HEK293 (cell line): ENCODE data around the gene DOCK4.

Source experiments
- CTCF ChIA-PET: fragments of 350-600 bp; formaldehyde crosslinking; extraction: SDS; loops from one replicate; lab custom pipeline; 2021; ENCODE audit warnings: antibody characterized with exemption; lab: Yijun Ruan, JAX
- POLR2A ChIA-PET: fragments of 300-600 bp; formaldehyde crosslinking; extraction: SDS; loops from one replicate; lab custom pipeline; 2020; ENCODE audit warnings: antibody characterized with exemption, inconsistent platforms; lab: Yijun Ruan, JAX
- H3K27ac ChIP-seq: fragments of 200-500 bp; sonication (Bioruptor generic); 2 replicates; pipeline ENCODE4 v1.5.1; 2014; ENCODE audit warnings: low read depth, low read length, control low read depth, inconsistent platforms; ENCODE audit errors: extremely low read depth
- H3K36me3 ChIP-seq, 2 experiments: fragments of 200-500 bp in 1 of 2; sonication (Bioruptor generic) in 1 of 2; 1 replicate in 1 of 2; 2 replicates in 1 of 2; pipeline ENCODE4 v1.5.1; 2014 to 2017; ENCODE audit warnings: inconsistent platforms in 2 of 2, low read length in 2 of 2; ENCODE audit not compliant: control insufficient read depth in 2 of 2, insufficient read depth in 1 of 2
- H3K4me1 ChIP-seq: fragments of 200-500 bp; sonication (Bioruptor generic); 2 replicates; pipeline ENCODE4 v1.5.1; 2014; ENCODE audit warnings: mild to moderate bottlenecking, low read length, inconsistent platforms; ENCODE audit not compliant: control insufficient read depth, insufficient read depth
- H3K4me3 ChIP-seq: 2 replicates; pipeline ENCODE4 v1.5.1; 2011; ENCODE audit warnings: low read depth, mild to moderate bottlenecking, control low read depth, low read length, moderate library complexity
- H3K9me3 ChIP-seq: fragments of 200-500 bp; sonication (Bioruptor generic); 2 replicates; pipeline ENCODE4 v1.5.1; 2014; ENCODE audit warnings: low read depth, low read length, inconsistent platforms; ENCODE audit not compliant: control insufficient read depth, insufficient read depth
- GLI2 ChIP-seq: fragments of 450-650 bp; formaldehyde crosslinking; IDR thresholded peaks from 2 replicates; pipeline ENCODE4; 2017; ENCODE audit warnings: missing biosample characterization, missing genetic modification characterization, low read depth, borderline replicate concordance
- HOXD13 ChIP-seq: sonication (generic); formaldehyde crosslinking; IDR thresholded peaks from 2 replicates; pipeline ENCODE4 v1.8.0; 2022; ENCODE audit warnings: missing genetic modification reagents, borderline replicate concordance
- KLF16 ChIP-seq: fragments of 450-650 bp; formaldehyde crosslinking; IDR thresholded peaks from 2 replicates; pipeline ENCODE4 v1.5.1; 2017; ENCODE audit warnings: missing biosample characterization, missing genetic modification characterization
- MEIS1 ChIP-seq: sonication (generic); formaldehyde crosslinking; IDR thresholded peaks from 2 replicates; pipeline ENCODE4 v1.8.1; 2022; ENCODE audit warnings: missing genetic modification reagents, mild to moderate bottlenecking, borderline replicate concordance
- OSR2 ChIP-seq: fragments of 450-650 bp; formaldehyde crosslinking; IDR thresholded peaks from 2 replicates; pipeline ENCODE4 v1.5.1; 2016; ENCODE audit warnings: missing biosample characterization, missing genetic modification characterization
- PRDM1 ChIP-seq: fragments of 450-650 bp; formaldehyde crosslinking; IDR thresholded peaks from 2 replicates; pipeline ENCODE4; 2016; ENCODE audit warnings: missing biosample characterization, missing genetic modification characterization
- RBAK ChIP-seq: fragments of 450-650 bp; formaldehyde crosslinking; IDR thresholded peaks from 2 replicates; pipeline ENCODE4 v1.5.1; 2016; ENCODE audit warnings: missing biosample characterization, missing genetic modification characterization
- ZBTB1 ChIP-seq: fragments of 450-650 bp; formaldehyde crosslinking; IDR thresholded peaks from 2 replicates; pipeline ENCODE4 v1.5.1; 2016; ENCODE audit warnings: missing biosample characterization, missing genetic modification characterization
- ZBTB17 ChIP-seq: fragments of 450-650 bp; formaldehyde crosslinking; IDR thresholded peaks from 2 replicates; pipeline ENCODE4 v1.5.1; 2016; ENCODE audit warnings: missing biosample characterization, missing genetic modification characterization
- ZBTB21 ChIP-seq: fragments of 450-650 bp; formaldehyde crosslinking; IDR thresholded peaks from 2 replicates; pipeline ENCODE4 v1.5.1; 2017; ENCODE audit warnings: missing biosample characterization, missing genetic modification characterization
- ZFP3 ChIP-seq: fragments of 450-650 bp; formaldehyde crosslinking; IDR thresholded peaks from 2 replicates; pipeline ENCODE4 v1.5.1; 2016; ENCODE audit warnings: low read depth, missing biosample characterization, missing genetic modification characterization
- ZNF266 ChIP-seq: fragments of 450-650 bp; formaldehyde crosslinking; IDR thresholded peaks from 2 replicates; pipeline ENCODE4 v1.5.1; 2016; ENCODE audit warnings: missing biosample characterization, missing genetic modification characterization, low read depth
- ZNF302 ChIP-seq: fragments of 450-650 bp; formaldehyde crosslinking; IDR thresholded peaks from 2 replicates; pipeline ENCODE4 v1.5.1; 2016; ENCODE audit warnings: missing biosample characterization, missing genetic modification characterization, low read depth
- ZNF341 ChIP-seq: fragments of 450-650 bp; formaldehyde crosslinking; IDR thresholded peaks from 2 replicates; pipeline ENCODE4; 2016; ENCODE audit warnings: low read depth, missing biosample characterization, missing genetic modification characterization
- ZNF514 ChIP-seq: fragments of 450-650 bp; formaldehyde crosslinking; IDR thresholded peaks from 2 replicates; pipeline ENCODE4 v1.5.1; 2016; ENCODE audit warnings: missing biosample characterization, missing genetic modification characterization
- ZNF549 ChIP-seq: fragments of 450-650 bp; IDR thresholded peaks from 2 replicates; pipeline ENCODE4 v1.5.1; 2018; ENCODE audit warnings: missing biosample characterization, missing genetic modification characterization, mild to moderate bottlenecking, inconsistent platforms, moderate library complexity
- ZNF623 ChIP-seq: fragments of 450-650 bp; formaldehyde crosslinking; IDR thresholded peaks from 2 replicates; pipeline ENCODE4 v1.5.1; 2016; ENCODE audit warnings: missing biosample characterization, missing genetic modification characterization
- ZNF624 ChIP-seq: fragments of 450-650 bp; formaldehyde crosslinking; IDR thresholded peaks from 2 replicates; pipeline ENCODE4 v1.5.1; 2017; ENCODE audit warnings: missing biosample characterization, missing genetic modification characterization
- ZNF629 ChIP-seq: fragments of 450-650 bp; formaldehyde crosslinking; IDR thresholded peaks from 2 replicates; pipeline ENCODE4 v1.5.1; 2017; ENCODE audit warnings: missing biosample characterization, missing genetic modification characterization
- ZNF654 ChIP-seq: fragments of 450-650 bp; formaldehyde crosslinking; IDR thresholded peaks from 2 replicates; pipeline ENCODE4 v1.5.1; 2016; ENCODE audit warnings: low read depth, missing biosample characterization, missing genetic modification characterization
- ZXDB ChIP-seq: fragments of 450-650 bp; formaldehyde crosslinking; IDR thresholded peaks from 2 replicates; pipeline ENCODE4 v1.5.1; 2016; ENCODE audit warnings: missing biosample characterization, missing genetic modification characterization
- TF ChIP-seq, protein P1 (sequence below): fragments of 450-650 bp; formaldehyde crosslinking; IDR thresholded peaks from 2 replicates; pipeline ENCODE4 v1.5.1; 2016; ENCODE audit warnings: missing biosample characterization, missing genetic modification characterization, borderline replicate concordance
- TF ChIP-seq, protein P2 (sequence below): fragments of 450-650 bp; formaldehyde crosslinking; IDR thresholded peaks from 2 replicates; pipeline ENCODE4 v1.5.1; 2016; ENCODE audit warnings: missing biosample characterization, missing genetic modification characterization
- TF ChIP-seq, protein P3 (sequence below): fragments of 450-650 bp; formaldehyde crosslinking; IDR thresholded peaks from 2 replicates; pipeline ENCODE4 v1.5.1; 2017; ENCODE audit warnings: missing biosample characterization, missing genetic modification characterization
- TF ChIP-seq, protein P4 (sequence below): fragments of 450-650 bp; formaldehyde crosslinking; IDR thresholded peaks from 2 replicates; pipeline ENCODE4 v1.5.1; 2017; ENCODE audit warnings: missing biosample characterization, mild to moderate bottlenecking, missing genetic modification characterization, moderate library complexity
- TF ChIP-seq, protein P5 (sequence below): fragments of 450-650 bp; formaldehyde crosslinking; IDR thresholded peaks from 2 replicates; pipeline ENCODE4 v1.5.1; 2017; ENCODE audit warnings: missing biosample characterization, missing genetic modification characterization

DOCK4 gene

DNA sequence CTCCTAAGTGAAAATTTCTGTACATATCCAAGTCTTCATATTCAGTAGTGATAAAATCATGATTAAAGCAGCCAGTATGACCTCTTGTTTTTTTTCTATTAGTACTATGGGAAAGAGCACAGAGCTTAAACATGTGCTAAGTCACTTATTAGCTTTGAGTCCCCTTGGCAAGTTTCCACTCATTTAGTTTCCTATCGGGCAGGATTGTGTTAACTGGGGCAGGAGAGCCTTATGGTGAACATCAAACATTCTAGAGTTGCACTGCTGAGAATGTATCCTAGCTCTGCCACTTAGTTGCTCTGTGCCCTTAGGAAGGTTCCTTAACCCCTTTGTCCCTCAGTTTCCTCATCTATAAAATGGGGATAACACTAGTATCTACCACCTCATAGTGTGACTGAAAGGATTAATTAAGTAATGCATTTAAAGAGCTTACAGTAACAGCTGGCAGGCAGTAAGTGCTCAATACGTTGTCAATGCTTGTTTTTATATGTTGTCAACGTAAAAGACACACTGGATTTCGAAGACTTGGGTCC lies 117.6 kb downstream of the DOCK4 start:
- ChIA-PET CTCF (no interaction called here), POLR2A (no interaction called here)
- Histone ChIP-seq H3K4me3 (no peak overlapping the region), H3K27ac (no peak overlapping the region), H3K4me1 (peaks cover 22% of the 10 kb centered on the region), H3K36me3 (no peaks in the 10 kb centered on the region), H3K9me3 (no peaks in the 10 kb centered on the region)
- TF ChIP-seq, protein P1, sequence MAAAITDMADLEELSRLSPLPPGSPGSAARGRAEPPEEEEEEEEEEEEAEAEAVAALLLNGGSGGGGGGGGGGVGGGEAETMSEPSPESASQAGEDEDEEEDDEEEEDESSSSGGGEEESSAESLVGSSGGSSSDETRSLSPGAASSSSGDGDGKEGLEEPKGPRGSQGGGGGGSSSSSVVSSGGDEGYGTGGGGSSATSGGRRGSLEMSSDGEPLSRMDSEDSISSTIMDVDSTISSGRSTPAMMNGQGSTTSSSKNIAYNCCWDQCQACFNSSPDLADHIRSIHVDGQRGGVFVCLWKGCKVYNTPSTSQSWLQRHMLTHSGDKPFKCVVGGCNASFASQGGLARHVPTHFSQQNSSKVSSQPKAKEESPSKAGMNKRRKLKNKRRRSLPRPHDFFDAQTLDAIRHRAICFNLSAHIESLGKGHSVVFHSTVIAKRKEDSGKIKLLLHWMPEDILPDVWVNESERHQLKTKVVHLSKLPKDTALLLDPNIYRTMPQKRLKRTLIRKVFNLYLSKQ: no peak
- TF ChIP-seq ZNF624 (tag by site-specific recombination) (no peak), ZXDB (tag by site-specific recombination) (no peak), ZBTB21 (tag by site-specific recombination) (no peak)
- TF ChIP-seq, protein P2, sequence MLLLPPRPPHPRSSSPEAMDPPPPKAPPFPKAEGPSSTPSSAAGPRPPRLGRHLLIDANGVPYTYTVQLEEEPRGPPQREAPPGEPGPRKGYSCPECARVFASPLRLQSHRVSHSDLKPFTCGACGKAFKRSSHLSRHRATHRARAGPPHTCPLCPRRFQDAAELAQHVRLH: 0 out of 2 replicates have a peak, but pooled peaks have one; percentile 15

DNA sequence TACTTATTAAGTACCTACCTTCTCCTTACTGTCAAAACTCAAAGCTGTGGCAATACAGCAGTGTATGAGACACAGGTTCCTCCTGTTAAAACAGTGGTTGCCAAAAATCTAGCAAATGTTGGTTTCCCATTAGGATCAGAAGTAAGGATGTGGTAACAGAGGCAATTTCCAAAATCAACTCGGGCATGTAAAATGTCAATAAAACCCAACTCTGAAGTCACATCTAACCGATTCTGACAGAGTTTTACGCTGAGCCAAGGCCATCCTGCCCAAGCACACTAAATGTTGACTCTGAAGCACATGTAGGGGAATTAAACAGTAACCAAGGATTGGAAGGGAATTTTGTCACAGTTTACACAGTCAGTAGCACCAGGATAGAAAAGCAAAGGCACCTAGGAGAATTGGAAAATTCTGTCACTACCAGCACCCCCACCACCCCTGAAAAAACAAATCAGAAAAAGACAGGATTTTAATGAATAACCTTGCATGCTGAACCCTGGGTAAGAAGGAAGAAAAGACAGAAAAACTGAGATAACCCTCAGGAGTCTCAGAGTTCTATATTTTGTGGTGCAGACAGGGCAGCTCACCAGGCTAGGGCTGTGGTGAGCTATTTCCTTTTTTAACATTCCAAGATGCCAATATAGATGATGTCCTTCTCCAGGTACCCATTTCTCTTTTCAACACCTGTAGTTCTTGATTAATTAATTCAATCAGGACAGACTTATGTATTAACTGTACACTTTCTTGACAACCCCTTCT lies 119.5 kb downstream of the DOCK4 start:
- Histone ChIP-seq H3K9me3 (no peaks in the 10 kb centered on the region), H3K27ac (no peak overlapping the region), H3K4me3 (no peak overlapping the region), H3K4me1 (peaks cover 22% of the 10 kb centered on the region), H3K36me3 (no peaks in the 10 kb centered on the region)
- TF ChIP-seq, protein P3, sequence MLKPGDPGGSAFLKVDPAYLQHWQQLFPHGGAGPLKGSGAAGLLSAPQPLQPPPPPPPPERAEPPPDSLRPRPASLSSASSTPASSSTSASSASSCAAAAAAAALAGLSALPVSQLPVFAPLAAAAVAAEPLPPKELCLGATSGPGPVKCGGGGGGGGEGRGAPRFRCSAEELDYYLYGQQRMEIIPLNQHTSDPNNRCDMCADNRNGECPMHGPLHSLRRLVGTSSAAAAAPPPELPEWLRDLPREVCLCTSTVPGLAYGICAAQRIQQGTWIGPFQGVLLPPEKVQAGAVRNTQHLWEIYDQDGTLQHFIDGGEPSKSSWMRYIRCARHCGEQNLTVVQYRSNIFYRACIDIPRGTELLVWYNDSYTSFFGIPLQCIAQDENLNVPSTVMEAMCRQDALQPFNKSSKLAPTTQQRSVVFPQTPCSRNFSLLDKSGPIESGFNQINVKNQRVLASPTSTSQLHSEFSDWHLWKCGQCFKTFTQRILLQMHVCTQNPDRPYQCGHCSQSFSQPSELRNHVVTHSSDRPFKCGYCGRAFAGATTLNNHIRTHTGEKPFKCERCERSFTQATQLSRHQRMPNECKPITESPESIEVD: peak; percentile 94
- TF ChIP-seq, protein P4, sequence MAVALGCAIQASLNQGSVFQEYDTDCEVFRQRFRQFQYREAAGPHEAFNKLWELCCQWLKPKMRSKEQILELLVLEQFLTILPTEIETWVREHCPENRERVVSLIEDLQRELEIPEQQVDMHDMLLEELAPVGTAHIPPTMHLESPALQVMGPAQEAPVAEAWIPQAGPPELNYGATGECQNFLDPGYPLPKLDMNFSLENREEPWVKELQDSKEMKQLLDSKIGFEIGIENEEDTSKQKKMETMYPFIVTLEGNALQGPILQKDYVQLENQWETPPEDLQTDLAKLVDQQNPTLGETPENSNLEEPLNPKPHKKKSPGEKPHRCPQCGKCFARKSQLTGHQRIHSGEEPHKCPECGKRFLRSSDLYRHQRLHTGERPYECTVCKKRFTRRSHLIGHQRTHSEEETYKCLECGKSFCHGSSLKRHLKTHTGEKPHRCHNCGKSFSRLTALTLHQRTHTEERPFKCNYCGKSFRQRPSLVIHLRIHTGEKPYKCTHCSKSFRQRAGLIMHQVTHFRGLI: no peak
- 0 out of 2 replicates have a peak, but pooled peaks have one; percentile 36 for TF ChIP-seq ZNF629
- TF ChIP-seq ZNF266: no peak
- no peak for TF ChIP-seq ZNF549
- no peak for TF ChIP-seq HOXD13 (CRISPR knock-in tag)
- TF ChIP-seq ZNF624 (tag by site-specific recombination): no peak
- TF ChIP-seq ZNF654 (tag by site-specific recombination): no peak
- TF ChIP-seq GLI2 (tag by site-specific recombination): no peak
- TF ChIP-seq ZFP3 (tag by site-specific recombination): no peak
- TF ChIP-seq ZNF623: no peak
- TF ChIP-seq ZNF341 (tag by site-specific recombination): no peak
- peak; percentile 60; the same call in 1 of the 2 replicates for TF ChIP-seq OSR2 (tag by site-specific recombination)
- TF ChIP-seq ZBTB21 (tag by site-specific recombination): no peak
- no peak for TF ChIP-seq ZBTB1 (tag by site-specific recombination)
- TF ChIP-seq MEIS1 (CRISPR knock-in tag): no peak
- no peak for TF ChIP-seq ZNF302 (tag by site-specific recombination)
- TF ChIP-seq RBAK: no peak
- TF ChIP-seq PRDM1: no peak
- TF ChIP-seq KLF16 (tag by site-specific recombination): no peak
- no peak for TF ChIP-seq ZNF514 (tag by site-specific recombination)
- TF ChIP-seq, protein P5, sequence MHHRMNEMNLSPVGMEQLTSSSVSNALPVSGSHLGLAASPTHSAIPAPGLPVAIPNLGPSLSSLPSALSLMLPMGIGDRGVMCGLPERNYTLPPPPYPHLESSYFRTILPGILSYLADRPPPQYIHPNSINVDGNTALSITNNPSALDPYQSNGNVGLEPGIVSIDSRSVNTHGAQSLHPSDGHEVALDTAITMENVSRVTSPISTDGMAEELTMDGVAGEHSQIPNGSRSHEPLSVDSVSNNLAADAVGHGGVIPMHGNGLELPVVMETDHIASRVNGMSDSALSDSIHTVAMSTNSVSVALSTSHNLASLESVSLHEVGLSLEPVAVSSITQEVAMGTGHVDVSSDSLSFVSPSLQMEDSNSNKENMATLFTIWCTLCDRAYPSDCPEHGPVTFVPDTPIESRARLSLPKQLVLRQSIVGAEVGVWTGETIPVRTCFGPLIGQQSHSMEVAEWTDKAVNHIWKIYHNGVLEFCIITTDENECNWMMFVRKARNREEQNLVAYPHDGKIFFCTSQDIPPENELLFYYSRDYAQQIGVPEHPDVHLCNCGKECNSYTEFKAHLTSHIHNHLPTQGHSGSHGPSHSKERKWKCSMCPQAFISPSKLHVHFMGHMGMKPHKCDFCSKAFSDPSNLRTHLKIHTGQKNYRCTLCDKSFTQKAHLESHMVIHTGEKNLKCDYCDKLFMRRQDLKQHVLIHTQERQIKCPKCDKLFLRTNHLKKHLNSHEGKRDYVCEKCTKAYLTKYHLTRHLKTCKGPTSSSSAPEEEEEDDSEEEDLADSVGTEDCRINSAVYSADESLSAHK: no peak
- TF ChIP-seq ZBTB17: no peak
- POLR2A ChIA-PET: no interaction called here
- CTCF ChIA-PET: interaction anchor here (0.6 to 1.4 kb wide), 2 partner anchors 233 to 324 kb away, joined by 4 read pairs; no protein-coding TSS in a partner anchor
